NCI-H1105 treated with DMSO at 0.1 percent for 48 hours (cell line): ENCODE data around the gene JPH4.
"Not testable (repeated sequence)": the region's sequence is repeated elsewhere in the genome, so short reads cannot be mapped to it uniquely, and the experiment has no call there.

ENCODE experiments used
- DNase-seq: peaks from one replicate; lab custom pipeline; 2025; lab: John Stamatoyannopoulos, UW

The JPH4 gene

GRCh38 chr14:23547924-23548323 is 30.7 kb downstream of the JPH4 start:
- no peak for DNase-seq

DNA sequence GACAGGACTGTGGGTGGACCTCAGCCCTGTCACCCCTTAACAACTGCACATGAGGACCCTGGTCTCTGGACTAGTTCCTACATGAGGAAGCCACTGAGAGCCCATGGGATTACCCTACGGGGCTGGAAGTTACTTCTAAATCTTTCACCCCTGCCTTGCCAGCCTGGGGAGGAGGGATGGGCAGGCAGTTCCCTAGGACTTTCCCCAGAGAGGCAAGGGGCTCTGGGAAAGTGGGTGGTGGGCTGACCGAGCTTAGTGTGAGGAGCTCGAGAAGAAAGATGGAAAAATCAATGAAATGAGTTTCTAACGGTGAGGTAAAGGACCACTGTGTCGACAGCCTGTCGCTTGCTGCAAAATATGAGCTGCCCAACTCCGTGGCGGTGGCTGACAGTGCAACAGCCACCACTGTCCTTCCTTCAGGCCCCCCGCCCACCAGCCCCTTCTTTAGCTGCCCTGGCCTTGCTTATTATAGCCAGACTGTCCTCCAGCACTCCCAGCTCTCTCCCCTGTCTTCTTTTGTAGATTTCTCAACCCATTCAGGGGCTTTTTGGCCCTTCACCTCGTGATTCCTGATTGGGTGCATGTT is 32.0 kb downstream of the JPH4 start:
- DNase-seq, result no peak

DNA sequence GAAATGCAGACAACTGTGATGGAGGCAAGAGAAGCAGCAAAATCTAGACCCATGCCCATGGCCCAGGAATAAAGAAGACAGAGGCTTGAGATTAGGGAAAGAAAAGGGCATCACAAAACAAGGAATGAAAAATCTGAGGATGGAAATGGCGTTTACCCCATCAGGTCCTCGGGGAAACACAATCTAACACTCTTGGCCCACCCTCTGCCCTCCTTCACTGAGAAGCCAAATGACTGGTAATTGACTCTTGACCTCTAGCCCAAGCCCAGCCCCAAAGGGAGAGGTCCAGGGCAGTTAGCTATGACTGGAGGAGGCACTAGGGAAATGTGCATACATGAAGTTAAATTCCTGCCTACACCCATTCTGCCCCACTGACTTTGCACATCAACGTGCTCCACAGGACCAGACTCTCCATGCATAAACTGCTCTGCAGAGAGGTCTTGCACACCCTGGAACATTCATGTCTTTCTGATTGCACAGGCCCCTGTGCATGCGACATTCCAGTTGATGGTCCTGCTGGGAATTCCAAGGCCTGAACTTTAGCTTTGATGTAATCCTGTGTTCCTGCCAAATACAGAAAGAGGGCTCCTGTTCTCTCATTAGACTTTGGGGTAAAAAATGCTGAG is 32.7 kb downstream of the JPH4 start:
- no peak for DNase-seq

- peak; percentile 96 for DNase-seq
Observed at GRCh38 chr14:23544511-23545447, 33.8 kb downstream of the JPH4 start.

GRCh38 chr14:23543403-23543802 is 35.2 kb downstream of the JPH4 start:
- DNase-seq, result no peak

GRCh38 chr14:23542261-23542660 is 36.3 kb downstream of the JPH4 start:
- DNase-seq, result no peak

DNA sequence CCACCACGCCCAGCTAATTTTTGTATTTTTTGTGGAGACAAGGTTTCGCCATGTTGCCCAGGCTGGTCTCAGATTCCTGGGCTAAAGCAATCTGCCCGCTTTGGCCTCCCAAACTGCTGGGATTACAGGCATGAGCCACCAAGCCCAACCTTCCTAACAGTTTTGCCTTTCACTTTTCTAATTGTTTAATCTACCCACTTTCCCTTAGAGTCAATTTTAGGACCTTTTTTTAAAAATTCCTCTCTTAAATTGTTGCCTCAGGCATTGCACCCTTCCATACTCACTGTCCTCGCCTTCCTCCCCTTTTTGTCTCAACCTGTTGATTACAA is 38.5 kb downstream of the JPH4 start:
- DNase-seq, result no peak

- DNase-seq, result peak; percentile 61
Observed at GRCh38 chr14:23539248-23540140, 39.1 kb downstream of the JPH4 start.

DNA sequence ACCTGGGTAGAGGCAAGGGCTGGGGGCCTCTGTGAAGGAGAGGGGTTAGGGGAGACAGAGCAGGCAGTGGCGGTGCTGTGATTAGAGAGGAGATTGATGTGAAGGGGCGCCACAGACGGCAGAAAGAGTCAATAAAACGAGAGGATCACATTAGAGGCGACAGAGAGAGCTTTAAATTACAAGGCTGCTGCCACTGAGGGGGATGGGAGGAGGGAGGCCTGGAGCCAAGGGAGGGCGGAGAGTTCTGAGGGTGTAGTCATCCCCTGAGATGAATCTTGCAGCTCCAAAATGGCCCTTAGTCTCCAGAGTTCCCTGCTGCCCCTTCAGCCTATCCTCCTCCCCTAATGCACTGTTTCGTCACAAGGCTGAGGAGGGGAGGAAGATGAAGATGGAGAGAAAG is 39.8 kb downstream of the JPH4 start:
- no peak for DNase-seq

- no peak for DNase-seq
Observed at GRCh38 chr14:23538050-23538718, 40.4 kb downstream of the JPH4 start.

- DNase-seq, result no peak
Observed at GRCh38 chr14:23537351-23538049, 41.1 kb downstream of the JPH4 start.

DNA sequence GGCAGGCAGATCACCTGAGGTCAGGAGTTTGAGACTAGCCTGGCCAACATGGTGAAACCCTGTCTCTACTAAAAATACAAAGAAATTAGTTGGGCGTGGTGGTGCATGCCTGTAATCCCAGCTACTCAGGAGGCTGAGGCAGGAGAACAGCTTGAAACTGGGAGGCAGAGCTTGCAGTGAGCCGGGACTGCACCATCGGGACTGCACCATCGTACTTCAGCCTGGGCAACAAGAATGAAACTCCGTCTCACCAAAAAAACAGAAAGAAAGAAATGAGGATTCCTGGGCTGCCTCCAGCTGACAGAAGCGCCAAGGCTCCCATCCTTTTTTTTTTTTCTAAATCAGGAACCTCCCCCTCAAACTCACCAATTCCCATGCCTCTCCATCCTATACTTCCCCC is 41.7 kb downstream of the JPH4 start:
- not testable (repeated sequence) for DNase-seq

DNA sequence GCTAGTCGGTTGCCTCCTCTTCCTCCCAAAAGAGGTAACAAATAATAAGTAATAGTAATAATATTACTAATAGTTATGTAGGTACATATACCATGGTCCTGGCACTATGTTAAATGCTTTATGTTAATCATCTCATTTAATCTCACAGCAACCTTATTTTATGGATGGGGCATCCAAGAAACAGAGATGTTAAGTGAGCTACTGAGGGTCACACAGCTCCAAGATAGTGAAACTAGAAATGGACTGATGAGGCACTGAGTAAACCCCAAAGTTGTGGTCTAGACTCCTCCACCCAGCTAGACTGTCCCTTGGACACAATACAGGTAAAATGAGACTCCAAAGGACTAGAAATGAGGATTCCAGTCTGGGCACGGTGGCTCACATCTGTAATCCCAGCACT is 42.1 kb downstream of the JPH4 start:
- no peak for DNase-seq

- DNase-seq, result no peak
Observed at GRCh38 chr14:23535943-23536342, 42.6 kb downstream of the JPH4 start.

DNA sequence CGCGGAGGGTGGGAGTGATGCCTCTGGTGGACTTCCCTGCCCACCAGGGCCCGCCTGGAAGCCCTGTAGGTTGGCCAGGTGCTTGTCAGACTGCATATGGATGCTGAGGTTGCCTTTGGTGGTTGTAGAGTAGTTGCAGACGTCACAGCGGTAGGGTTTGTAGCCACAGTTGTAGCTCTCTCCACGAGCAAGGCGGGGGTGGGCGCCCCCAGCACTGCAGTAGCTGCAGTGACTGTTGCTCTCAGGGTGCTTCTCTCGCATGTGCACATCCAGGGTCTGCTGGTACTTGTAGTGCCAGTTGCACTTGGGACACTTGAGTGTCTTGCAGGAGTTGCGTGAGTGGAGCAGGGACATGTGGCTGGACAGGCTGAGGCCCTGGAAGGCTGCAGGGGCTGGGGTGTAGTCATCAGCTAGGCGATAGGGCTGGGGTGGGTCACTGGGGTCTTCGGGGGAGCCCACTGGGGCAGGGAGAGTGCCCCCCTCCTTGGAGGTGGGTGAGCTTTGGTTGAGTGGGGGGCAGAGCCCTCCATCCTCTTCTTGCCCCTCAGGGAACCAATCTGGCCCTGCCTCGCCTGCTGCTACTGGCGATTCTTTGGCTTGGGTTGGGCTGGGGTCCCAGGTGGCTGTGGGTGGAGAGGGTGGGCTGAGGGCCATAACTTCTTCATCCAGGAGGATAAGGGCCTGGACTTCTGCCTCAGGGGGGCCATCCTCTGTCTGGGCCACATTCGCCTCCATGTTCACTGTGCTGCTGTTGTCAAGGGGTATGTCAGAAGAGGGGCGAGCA is 44.7 kb downstream of the JPH4 start:
- DNase-seq, result no peak

- no peak for DNase-seq
Observed at GRCh38 chr14:23532658-23533057, 45.9 kb downstream of the JPH4 start.

GRCh38 chr14:23531391-23531790 is 47.2 kb downstream of the JPH4 start:
- no peak for DNase-seq

DNA sequence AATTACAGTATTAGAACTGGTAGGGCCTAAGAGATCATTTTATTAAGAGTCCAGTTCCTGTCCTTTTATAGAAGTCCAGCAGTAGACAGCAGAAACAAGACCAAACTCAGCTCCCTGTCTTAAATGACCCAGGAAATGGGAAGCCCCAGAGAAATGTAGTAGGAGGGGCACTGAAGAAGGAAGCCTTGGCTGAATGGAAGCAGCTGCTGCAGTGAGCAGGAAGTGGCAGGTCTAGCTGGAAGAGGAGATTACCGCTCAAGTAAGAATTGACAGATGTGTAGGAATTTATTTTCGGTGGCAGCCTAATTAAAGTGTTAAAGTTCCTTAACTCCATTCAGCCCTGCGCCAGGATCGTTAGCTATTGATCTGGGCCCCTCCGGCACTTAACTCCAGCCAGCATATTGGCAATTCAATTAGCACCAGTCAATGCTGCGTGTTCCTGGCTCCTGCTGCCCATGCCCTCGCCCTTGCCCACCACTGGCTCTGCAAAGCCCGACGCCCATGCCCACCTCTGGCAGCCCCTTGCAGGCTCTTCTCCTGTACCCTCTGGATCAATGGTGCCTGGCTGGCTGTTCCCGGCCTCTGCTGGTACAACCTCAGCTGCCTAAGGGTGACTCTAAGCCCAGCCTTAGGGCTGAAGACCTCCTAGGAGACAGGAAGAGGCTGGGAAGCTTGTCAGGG is 48.1 kb downstream of the JPH4 start:
- no peak for DNase-seq

GRCh38 chr14:23529016-23529415 is 49.6 kb downstream of the JPH4 start:
- no peak for DNase-seq

DNA sequence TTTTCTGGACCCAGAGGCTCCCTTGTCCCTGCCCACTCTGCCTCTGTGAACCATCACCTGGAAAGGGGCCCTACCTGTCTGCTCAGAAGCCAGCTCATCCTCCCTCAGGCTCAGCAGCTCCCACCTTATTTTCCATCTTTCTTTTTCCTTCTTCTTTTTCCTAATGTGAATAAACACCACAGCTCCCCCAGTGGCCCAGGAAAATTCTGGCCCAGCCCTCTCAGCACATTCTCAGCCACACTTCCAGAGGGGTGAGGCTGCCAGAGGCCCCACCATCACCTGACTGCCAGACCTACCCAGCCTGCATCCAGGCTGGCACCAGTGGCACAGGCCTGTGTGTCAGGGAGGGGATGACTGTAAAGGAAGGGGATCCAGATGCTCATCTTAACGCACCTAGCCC is 50.0 kb downstream of the JPH4 start:
- DNase-seq, result no peak
